SK-N-SH (cell line): ENCODE data around the gene DSCAML1. TPM values are rescaled to one million over a fixed set of nuclear protein-coding genes. Genes with fewer than 3 reads are reported as not detected.

Experiments
- CTCF ChIA-PET: fragments of 300-600, 350-600 bp; formaldehyde crosslinking; extraction: SDS; loops from one replicate; lab custom pipeline; 2021; lab: Yijun Ruan, JAX
- POLR2A ChIA-PET: fragments of 350-600 bp; sonication (Branson Sonifier 250); formaldehyde crosslinking; extraction: SDS; loops from one replicate; lab custom pipeline; 2020; ENCODE audit warnings: antibody characterized with exemption, inconsistent platforms; lab: Yijun Ruan, JAX
- DNase-seq: peaks from one replicate; pipeline ENCODE4 v3.0.0; 2012
- H2AFZ ChIP-seq: fragments of 200-600 bp; sonication (generic); 2 replicates; pipeline ENCODE4 v1.8.1; 2016; ENCODE audit warnings: antibody characterized with exemption, mild to moderate bottlenecking, low read depth
- H3F3A ChIP-seq: fragments of 200-600 bp; sonication (generic); replicated peaks from 2 replicates; pipeline ENCODE3; 2016; ENCODE audit warnings: antibody characterized with exemption, mild to moderate bottlenecking; ENCODE audit not compliant: insufficient read depth
- H3K27ac ChIP-seq, 2 experiments: fragments of 200-500 bp in 1 of 2; fragments of 200-600 bp in 1 of 2; sonication (Bioruptor generic) in 1 of 2; sonication (generic), shearing (Covaris generic) in 1 of 2; 2 replicates each; pipeline versions ENCODE4 v1.5.1 to v1.6.1; 2014 to 2016; ENCODE audit warnings: low read depth in 2 of 2, inconsistent platforms in 1 of 2, low read length in 1 of 2, mild to moderate bottlenecking in 1 of 2, mixed read lengths in 1 of 2
- H3K27me3 ChIP-seq: fragments of 200-600 bp; sonication (generic), shearing (Covaris generic); 2 replicates; pipeline ENCODE4 v1.6.1; 2016; ENCODE audit warnings: mixed run types; ENCODE audit not compliant: insufficient read depth
- H3K36me3 ChIP-seq, 2 experiments: fragments of 200-500 bp in 1 of 2; fragments of 200-600 bp in 1 of 2; sonication (Bioruptor generic) in 1 of 2; sonication (generic) in 1 of 2; replicated peaks in 1 of 2; 2 replicates each; pipeline versions ENCODE3 to v1.5.1; 2014 to 2016; ENCODE audit warnings: low read length in 1 of 2, mild to moderate bottlenecking in 1 of 2; ENCODE audit not compliant: insufficient read depth in 2 of 2, control insufficient read depth in 1 of 2
- H3K4me1 ChIP-seq, 2 experiments: fragments of 200-500 bp in 1 of 2; fragments of 200-600 bp in 1 of 2; sonication (Bioruptor generic) in 1 of 2; sonication (generic), shearing (Covaris generic) in 1 of 2; 2 replicates each; pipeline versions ENCODE4 v1.5.1 to v1.6.1; 2014 to 2016; ENCODE audit warnings: low read depth in 1 of 2, low read length in 1 of 2, mixed run types in 1 of 2; ENCODE audit not compliant: insufficient read depth in 2 of 2, control insufficient read depth in 1 of 2
- H3K4me2 ChIP-seq: fragments of 200-600 bp; sonication (generic), shearing (Covaris generic); 2 replicates; pipeline ENCODE4 v1.6.1; 2017; ENCODE audit warnings: mixed run types
- H3K4me3 ChIP-seq, 2 experiments: fragments of 200-500 bp in 1 of 2; fragments of 200-600 bp in 1 of 2; sonication (Bioruptor generic) in 1 of 2; sonication (generic), shearing (Covaris generic) in 1 of 2; 2 replicates each; pipeline versions ENCODE4 v1.5.1 to v1.8.1; 2014 to 2016; ENCODE audit warnings: low read depth in 2 of 2, inconsistent platforms in 1 of 2, low read length in 1 of 2, mild to moderate bottlenecking in 1 of 2, mixed read lengths in 1 of 2, moderate library complexity in 1 of 2
- H3K79me2 ChIP-seq: fragments of 200-600 bp; sonication (generic); 2 replicates; pipeline ENCODE4 v1.8.1; 2017; ENCODE audit warnings: mild to moderate bottlenecking; ENCODE audit not compliant: insufficient read depth
- H3K9ac ChIP-seq: fragments of 200-600 bp; sonication (generic); 2 replicates; pipeline ENCODE4 v1.6.1; 2017; ENCODE audit warnings: mixed run types
- H3K9me2 ChIP-seq: fragments of 200-600 bp; sonication (generic); 2 replicates; pipeline ENCODE4 v1.6.1; 2017; ENCODE audit warnings: mixed run types
- H3K9me3 ChIP-seq: fragments of 200-600 bp; sonication (generic); 2 replicates; pipeline ENCODE4 v1.6.1; 2017; ENCODE audit warnings: mixed run types, mild to moderate bottlenecking, moderate library complexity
- H4K20me1 ChIP-seq: fragments of 200-600 bp; sonication (generic); 2 replicates; pipeline ENCODE4 v1.6.1; 2017; ENCODE audit warnings: mild to moderate bottlenecking, mixed run types; ENCODE audit not compliant: insufficient read depth
- CHD2 ChIP-seq: fragments of 150-350 bp; IDR thresholded peaks from 2 replicates; pipeline ENCODE4 v1.6.1; 2018; ENCODE audit warnings: low read length; ENCODE audit not compliant: partially characterized antibody
- ELF1 ChIP-seq: IDR thresholded peaks from 2 replicates; pipeline ENCODE4 v1.4.0; 2012
- EP300 ChIP-seq, 2 experiments: IDR thresholded peaks; 2 replicates each; pipeline versions ENCODE4 v1.4.0 to v1.6.1; 2012; ENCODE audit warnings: borderline replicate concordance in 1 of 2, low read depth in 1 of 2, low read length in 1 of 2
- FOSL2 ChIP-seq: IDR thresholded peaks from 2 replicates; pipeline ENCODE4 v1.4.0; 2012; ENCODE audit warnings: low read depth, mild to moderate bottlenecking, moderate library complexity, borderline replicate concordance
- FOXJ3 ChIP-seq: sonication (generic); formaldehyde crosslinking; IDR thresholded peaks from 2 replicates; pipeline ENCODE4 v1.5.1; 2020; ENCODE audit warnings: mild to moderate bottlenecking, missing genetic modification reagents
- FOXM1 ChIP-seq: IDR thresholded peaks from 2 replicates; pipeline ENCODE4 v1.4.0; 2012; ENCODE audit warnings: low read depth, mild to moderate bottlenecking
- GABPA ChIP-seq: IDR thresholded peaks from 2 replicates; pipeline ENCODE4 v1.4.0; 2012; ENCODE audit warnings: low read depth, mild to moderate bottlenecking
- JUND ChIP-seq: IDR thresholded peaks from 2 replicates; pipeline ENCODE4 v1.4.0; 2012
- MAX ChIP-seq: IDR thresholded peaks from 2 replicates; pipeline ENCODE4 v1.4.0; 2012; ENCODE audit warnings: low read depth
- POLR2AphosphoS5 ChIP-seq: IDR thresholded peaks from 2 replicates; pipeline ENCODE4 v1.6.1; 2012; ENCODE audit warnings: low read depth, low read length
- SMC3 ChIP-seq: IDR thresholded peaks from 2 replicates; pipeline ENCODE4 v1.6.1; 2012; ENCODE audit warnings: low read depth, low read length, improper control_type of control experiment
- USF1 ChIP-seq: IDR thresholded peaks from 2 replicates; pipeline ENCODE4 v1.4.0; 2012; ENCODE audit warnings: low read depth, borderline replicate concordance
- USF2 ChIP-seq: fragments of 150-350 bp; IDR thresholded peaks from 2 replicates; pipeline ENCODE4 v1.6.1; 2017; ENCODE audit warnings: antibody characterized with exemption, low read length, low read depth, borderline replicate concordance
- ZBTB33 ChIP-seq: IDR thresholded peaks from 2 replicates; pipeline ENCODE4 v1.4.0; 2012; ENCODE audit warnings: low read depth, borderline replicate concordance
- WGBS: methylation state at CpG from one replicate; pipeline ENCODE4 v1.1.6; 2017; ENCODE audit warnings: low lambda C conversion rate; 5-methylcytosine and 5-hydroxymethylcytosine counted together
- polyA plus RNA-seq, 3 experiments: library from polyadenylated mRNA; depleted of rRNA; stranded (reverse); fragments of >200 nt; gene quantifications; 2 replicates each; pipeline ENCODE4 v1.2.3, GENCODE V29; 2012
- TF ChIP-seq, protein P1 (sequence below): IDR thresholded peaks from 2 replicates; pipeline ENCODE4 v1.6.1; 2012; ENCODE audit warnings: mild to moderate bottlenecking, low read depth, low read length, moderate library complexity

Gene DSCAML1
- polyA plus RNA-seq, 1 of the 3 experiments (the other 2 are of a cell fraction) = not detected

DNA sequence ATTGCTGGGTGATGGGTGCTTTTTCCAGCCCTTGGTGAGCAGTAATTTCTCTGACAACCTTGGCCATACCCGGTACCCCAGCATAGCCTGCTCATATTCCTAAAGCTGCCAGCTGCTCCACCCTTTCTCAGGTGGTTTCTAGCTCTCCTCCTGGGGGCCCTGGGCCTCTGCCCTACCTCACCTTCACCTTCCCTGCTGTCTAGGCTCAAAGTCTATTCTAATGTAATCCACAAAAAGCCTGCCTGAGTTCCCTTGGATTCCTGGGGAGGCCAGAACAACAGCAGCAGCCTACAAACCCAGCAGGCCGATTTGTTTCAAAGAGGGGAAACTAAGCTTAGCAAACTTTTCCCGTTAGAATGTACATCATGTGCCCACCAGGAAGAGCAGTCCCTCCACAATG is 117.6 kb downstream of the DSCAML1 start:
- Histone ChIP-seq H3K9me2 (no peaks in the 10 kb centered on the region), H3K79me2 (no peaks in the 10 kb centered on the region)
- TF ChIP-seq ELF1 = no peak
- TF ChIP-seq ZBTB33 = no peak
- TF ChIP-seq FOXJ3 (CRISPR knock-in tag) = no peak
- TF ChIP-seq MAX = no peak
- no peak for TF ChIP-seq GABPA
- TF ChIP-seq, protein P1, sequence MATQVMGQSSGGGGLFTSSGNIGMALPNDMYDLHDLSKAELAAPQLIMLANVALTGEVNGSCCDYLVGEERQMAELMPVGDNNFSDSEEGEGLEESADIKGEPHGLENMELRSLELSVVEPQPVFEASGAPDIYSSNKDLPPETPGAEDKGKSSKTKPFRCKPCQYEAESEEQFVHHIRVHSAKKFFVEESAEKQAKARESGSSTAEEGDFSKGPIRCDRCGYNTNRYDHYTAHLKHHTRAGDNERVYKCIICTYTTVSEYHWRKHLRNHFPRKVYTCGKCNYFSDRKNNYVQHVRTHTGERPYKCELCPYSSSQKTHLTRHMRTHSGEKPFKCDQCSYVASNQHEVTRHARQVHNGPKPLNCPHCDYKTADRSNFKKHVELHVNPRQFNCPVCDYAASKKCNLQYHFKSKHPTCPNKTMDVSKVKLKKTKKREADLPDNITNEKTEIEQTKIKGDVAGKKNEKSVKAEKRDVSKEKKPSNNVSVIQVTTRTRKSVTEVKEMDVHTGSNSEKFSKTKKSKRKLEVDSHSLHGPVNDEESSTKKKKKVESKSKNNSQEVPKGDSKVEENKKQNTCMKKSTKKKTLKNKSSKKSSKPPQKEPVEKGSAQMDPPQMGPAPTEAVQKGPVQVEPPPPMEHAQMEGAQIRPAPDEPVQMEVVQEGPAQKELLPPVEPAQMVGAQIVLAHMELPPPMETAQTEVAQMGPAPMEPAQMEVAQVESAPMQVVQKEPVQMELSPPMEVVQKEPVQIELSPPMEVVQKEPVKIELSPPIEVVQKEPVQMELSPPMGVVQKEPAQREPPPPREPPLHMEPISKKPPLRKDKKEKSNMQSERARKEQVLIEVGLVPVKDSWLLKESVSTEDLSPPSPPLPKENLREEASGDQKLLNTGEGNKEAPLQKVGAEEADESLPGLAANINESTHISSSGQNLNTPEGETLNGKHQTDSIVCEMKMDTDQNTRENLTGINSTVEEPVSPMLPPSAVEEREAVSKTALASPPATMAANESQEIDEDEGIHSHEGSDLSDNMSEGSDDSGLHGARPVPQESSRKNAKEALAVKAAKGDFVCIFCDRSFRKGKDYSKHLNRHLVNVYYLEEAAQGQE = no peak
- no peak for TF ChIP-seq FOXM1
- TF ChIP-seq EP300 (IDR thresholded peaks at IDR 0.05; ENCODE audit: borderline replicate concordance in 1 of 2, low read depth in 1 of 2, low read length in 1 of 2) = no peak
- TF ChIP-seq JUND = no peak
- no peak for TF ChIP-seq POLR2AphosphoS5
- TF ChIP-seq, all 33 proteins: peak for 0
- H3K27me3 ChIP-seq = peaks cover 5% of the 10 kb centered on the region; the same call in 1 of the 2 replicates
- 19% methylated on average over 3 of the region's 3 CpGs for WGBS
- H3K4me1 ChIP-seq = peaks cover 0 to 21% of the 10 kb centered on the region in 2 experiments; a peak in 2 of 4 replicates
- H3K4me3 ChIP-seq = no peak overlapping the region
- no peak overlapping the region for H3K4me2 ChIP-seq
- H2AFZ ChIP-seq = no peak overlapping the region
- ChIA-PET CTCF (interaction anchor here (0.8 to 1.4 kb wide), 5 partner anchors 10 to 267 kb away, joined by 3 to 4 read pairs (median 3); no protein-coding TSS in a partner anchor), POLR2A (no interaction called here)
- no peak overlapping the region for H3K27ac ChIP-seq
- no peaks in the 10 kb centered on the region for H3K9me3 ChIP-seq
- no peak for DNase-seq
- no peaks in the 10 kb centered on the region for H3K36me3 ChIP-seq
- no peaks in the 10 kb centered on the region for H4K20me1 ChIP-seq
- no peaks in the 10 kb centered on the region for H3F3A ChIP-seq
- H3K9ac ChIP-seq = no peak overlapping the region

DNA sequence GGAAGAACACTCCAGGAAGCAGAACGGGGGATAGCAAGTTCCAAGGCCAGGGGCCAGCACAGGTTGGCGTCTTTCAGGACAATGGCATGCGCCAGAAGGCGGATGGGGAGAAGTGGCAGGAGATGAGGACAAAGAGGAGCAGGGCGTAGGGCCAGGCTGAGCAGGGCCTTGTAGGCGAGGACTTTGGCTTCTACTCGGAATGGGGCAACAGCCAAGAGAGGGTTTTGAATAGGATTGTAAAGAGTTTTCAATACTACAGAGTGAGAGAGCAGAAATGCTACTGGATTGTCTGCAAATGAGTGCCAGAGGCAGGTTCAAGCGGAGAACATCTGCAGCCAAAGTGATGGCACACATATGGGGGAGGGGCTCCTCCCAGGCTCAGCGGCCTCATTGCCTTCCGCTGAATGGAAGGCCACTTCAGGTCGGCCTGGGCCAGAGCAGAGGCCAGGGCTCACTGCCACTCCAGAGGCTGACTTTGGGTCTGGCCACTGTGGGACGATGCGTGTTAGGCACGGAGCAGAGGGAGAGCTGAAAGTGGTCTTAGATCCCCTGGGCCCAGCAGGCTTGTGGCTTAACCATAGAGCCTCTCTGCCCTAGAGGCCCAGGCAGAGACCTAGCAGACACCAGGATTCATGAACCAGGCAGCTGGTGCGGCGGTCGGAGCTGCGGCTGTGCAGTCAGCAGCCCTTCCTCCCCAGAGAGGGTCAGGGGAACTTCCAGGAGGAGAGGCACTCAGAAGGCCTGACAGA is 118.2 kb downstream of the DSCAML1 start:
- ChIA-PET POLR2A (no interaction called here), CTCF (interaction anchor here (0.8 to 1.4 kb wide), 3 partner anchors 11 to 130 kb away, joined by 3 to 4 read pairs (median 4); no protein-coding TSS in a partner anchor)
- H3K9ac ChIP-seq = no peak overlapping the region
- peaks cover 0 to 23% of the 10 kb centered on the region in 2 experiments; a peak in 2 of 4 replicates for H3K4me1 ChIP-seq
- H3K27me3 ChIP-seq = peaks cover 6% of the 10 kb centered on the region; the same call in 1 of the 2 replicates
- H3K27ac ChIP-seq = no peak overlapping the region
- no peaks in the 10 kb centered on the region for H3F3A ChIP-seq
- H2AFZ ChIP-seq = no peak overlapping the region
- H3K79me2 ChIP-seq = no peaks in the 10 kb centered on the region
- no peaks in the 10 kb centered on the region for H4K20me1 ChIP-seq
- no peaks in the 10 kb centered on the region for H3K36me3 ChIP-seq
- DNase-seq = peak; percentile 45
- H3K9me2 ChIP-seq = no peaks in the 10 kb centered on the region
- H3K9me3 ChIP-seq = no peaks in the 10 kb centered on the region
- H3K4me2 ChIP-seq = no peak overlapping the region
- no peak overlapping the region for H3K4me3 ChIP-seq
- 64% methylated on average over 17 of the region's 18 CpGs for WGBS
- TF ChIP-seq POLR2AphosphoS5 = no peak
- TF ChIP-seq ZBTB33 = no peak
- no peak for TF ChIP-seq USF1
- TF ChIP-seq FOSL2 = no peak
- no peak for TF ChIP-seq CHD2
- TF ChIP-seq FOXJ3 (CRISPR knock-in tag) = no peak
- no peak for TF ChIP-seq SMC3
- TF ChIP-seq USF2 = no peak
- no peak for TF ChIP-seq MAX
